ENCODE data around the gene CDH8. TPM values are rescaled to one million over a fixed set of nuclear protein-coding genes. Genes with fewer than 3 reads are reported as not detected.

CDH8 gene
- total and polyA plus RNA-seq, 2 donors (not counting 3 experiments of a cell fraction or from before 2014, with no cell fraction given): not detected

DNA sequence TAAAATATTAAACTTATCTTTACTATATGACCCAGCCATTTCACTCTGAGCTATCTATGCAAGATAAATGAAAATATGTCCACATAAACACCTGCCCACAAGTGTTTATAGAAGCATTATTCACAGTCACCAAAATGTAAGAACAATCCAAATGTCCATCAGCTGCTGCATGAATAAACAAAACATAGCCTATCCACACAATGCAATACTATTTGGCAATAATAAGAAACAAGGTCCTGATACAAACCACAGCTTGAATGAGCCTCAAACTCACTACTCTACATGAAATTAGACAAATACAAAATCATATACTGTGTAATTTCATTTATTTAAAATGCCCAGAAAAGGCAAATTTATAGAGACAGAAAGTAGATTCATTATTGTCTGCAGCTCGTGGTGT lies 355.1 kb downstream of the CDH8 start:
- Histone ChIP-seq H3K4me3 (replicated peaks in 1 of 3; ENCODE audit: insufficient read depth in 1 of 3, low read depth in 1 of 3, low read length in 3 of 3) (no peak overlapping the region), H3K9me3 (replicated peaks; ENCODE audit: control insufficient read depth, insufficient read depth, low read length) (peaks cover 2% of the 10 kb centered on the region), H3K36me3 (ENCODE audit: control insufficient read depth in 2 of 2, extremely low read depth in 1 of 2, insufficient read depth in 2 of 2, low read length in 2 of 2) (no peaks in the 10 kb centered on the region), H3K4me2 (ENCODE audit: insufficient read depth, low read length) (no peak overlapping the region), H2AFZ (ENCODE audit: low read depth, low read length) (no peak overlapping the region), H4K20me1 (replicated peaks; ENCODE audit: control insufficient read depth, extremely low read depth, insufficient read depth, low read length) (no peaks in the 10 kb centered on the region), H3K79me2 (ENCODE audit: control insufficient read depth, insufficient read depth, low read length) (no peaks in the 10 kb centered on the region), H3K9me1 (replicated peaks; ENCODE audit: control insufficient read depth, extremely low read depth, insufficient read depth, low read length) (no peaks in the 10 kb centered on the region), H3K27ac (ENCODE audit: insufficient read depth, low read depth, low read length) (no peak overlapping the region), H3K9ac (replicated peaks; ENCODE audit: extremely low read depth, insufficient read depth, low read length) (no peak overlapping the region), H3K27me3 (ENCODE audit: control insufficient read depth in 2 of 2, insufficient read depth in 2 of 2, low read length in 2 of 2) (no peaks in the 10 kb centered on the region), H3K4me1 (ENCODE audit: control insufficient read depth, extremely low read depth, insufficient read depth, low read length) (no peaks in the 10 kb centered on the region)
- ChIA-PET CTCF (no interaction called here), POLR2A (no interaction called here)
- TF ChIP-seq POLR2AphosphoS5 (IDR thresholded peaks at IDR 0.05; ENCODE audit: insufficient read depth, low read depth, low read length) (no peak), MYC (IDR thresholded peaks at IDR 0.05; ENCODE audit: low read depth, low read length) (no peak), JUN (IDR thresholded peaks at IDR 0.05; ENCODE audit: borderline replicate concordance, insufficient read depth, insufficient read length, low read depth) (no peak), GATA2 (IDR thresholded peaks at IDR 0.05; ENCODE audit: insufficient read depth, insufficient read length, low read depth, low read length) (no peak), FOS (IDR thresholded peaks at IDR 0.05; ENCODE audit: borderline replicate concordance, insufficient read depth, low read length) (no peak), EZH2 (IDR thresholded peaks at IDR 0.05; ENCODE audit: borderline replicate concordance, low read depth, low read length, severe bottlenecking) (no peak), POLR2A (IDR thresholded peaks at IDR 0.05; ENCODE audit: low read depth, low read length) (no peak)
- TF ChIP-seq, protein P1, sequence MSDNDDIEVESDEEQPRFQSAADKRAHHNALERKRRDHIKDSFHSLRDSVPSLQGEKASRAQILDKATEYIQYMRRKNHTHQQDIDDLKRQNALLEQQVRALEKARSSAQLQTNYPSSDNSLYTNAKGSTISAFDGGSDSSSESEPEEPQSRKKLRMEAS (IDR thresholded peaks at IDR 0.05; ENCODE audit: insufficient read depth, insufficient read length): no peak
- TF ChIP-seq, protein P2, sequence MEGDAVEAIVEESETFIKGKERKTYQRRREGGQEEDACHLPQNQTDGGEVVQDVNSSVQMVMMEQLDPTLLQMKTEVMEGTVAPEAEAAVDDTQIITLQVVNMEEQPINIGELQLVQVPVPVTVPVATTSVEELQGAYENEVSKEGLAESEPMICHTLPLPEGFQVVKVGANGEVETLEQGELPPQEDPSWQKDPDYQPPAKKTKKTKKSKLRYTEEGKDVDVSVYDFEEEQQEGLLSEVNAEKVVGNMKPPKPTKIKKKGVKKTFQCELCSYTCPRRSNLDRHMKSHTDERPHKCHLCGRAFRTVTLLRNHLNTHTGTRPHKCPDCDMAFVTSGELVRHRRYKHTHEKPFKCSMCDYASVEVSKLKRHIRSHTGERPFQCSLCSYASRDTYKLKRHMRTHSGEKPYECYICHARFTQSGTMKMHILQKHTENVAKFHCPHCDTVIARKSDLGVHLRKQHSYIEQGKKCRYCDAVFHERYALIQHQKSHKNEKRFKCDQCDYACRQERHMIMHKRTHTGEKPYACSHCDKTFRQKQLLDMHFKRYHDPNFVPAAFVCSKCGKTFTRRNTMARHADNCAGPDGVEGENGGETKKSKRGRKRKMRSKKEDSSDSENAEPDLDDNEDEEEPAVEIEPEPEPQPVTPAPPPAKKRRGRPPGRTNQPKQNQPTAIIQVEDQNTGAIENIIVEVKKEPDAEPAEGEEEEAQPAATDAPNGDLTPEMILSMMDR (IDR thresholded peaks at IDR 0.05; ENCODE audit: extremely low read depth in 1 of 2, insufficient read depth in 1 of 2, low read depth in 1 of 2, low read length in 2 of 2): no peak
- dilution Hi-C loops (cut with MboI; ENCODE audit: extremely low pct_ligation_motif_present, low sequenced_read_pairs) (no loop called here), intact Hi-C loops (cut with micrococcal nuclease) (no loop called here)
- FAIRE-seq: no peak
- no TSS peak for BruUV-seq (replicated peaks)
- no peak for DNase-seq (ENCODE audit: low read depth, low spot score)
